OCI-LY3 (cell line): ENCODE measurements around the gene CCDC154.

Experiments used
- H2AFZ ChIP-seq: fragments of 200-600, 300-600 bp; shearing (Covaris generic); 2 replicates; pipeline ENCODE4 v1.6.0; 2014; ENCODE audit warnings: antibody characterized with exemption, low read depth, low read length
- H3K27ac ChIP-seq: fragments of 200-600, 300-600 bp; sonication (generic); 2 replicates; pipeline ENCODE4 v1.5.1; 2014; ENCODE audit warnings: mild to moderate bottlenecking, low read length, moderate library complexity, mixed read lengths
- H3K27me3 ChIP-seq: fragments of 200-600, 300-600 bp; sonication (generic); 2 replicates; pipeline ENCODE4 v1.6.1; 2014; ENCODE audit warnings: low read depth, low read length, mixed read lengths
- H3K36me3 ChIP-seq: fragments of 200-600, 300-600 bp; sonication (generic); replicated peaks from 2 replicates; pipeline ENCODE3; 2014; ENCODE audit warnings: low read depth, low read length, mixed read lengths
- H3K4me1 ChIP-seq: fragments of 300-600, 200-600 bp; sonication (generic); 2 replicates; pipeline ENCODE4 v1.6.1; 2014; ENCODE audit warnings: low read length, mixed read lengths
- H3K4me2 ChIP-seq: fragments of 200-600, 300-600 bp; sonication (generic); 2 replicates; pipeline ENCODE4 v1.6.1; 2014; ENCODE audit warnings: low read length, mixed read lengths
- H3K4me3 ChIP-seq: fragments of 300-600, 200-600 bp; sonication (generic); 2 replicates; pipeline ENCODE4 v1.5.1; 2014; ENCODE audit warnings: antibody characterized with exemption, mild to moderate bottlenecking, low read length, moderate library complexity
- H3K79me2 ChIP-seq: fragments of 300-600, 200-600 bp; shearing (Covaris generic); 2 replicates; pipeline ENCODE4 v1.6.1; 2014; ENCODE audit warnings: mild to moderate bottlenecking, low read length, mixed read lengths
- H3K9ac ChIP-seq: fragments of 300-600, 200-600 bp; shearing (Covaris generic); 2 replicates; pipeline ENCODE4 v1.6.0; 2014; ENCODE audit warnings: mild to moderate bottlenecking, low read length, moderate library complexity
- H3K9me3 ChIP-seq: fragments of 200-600, 300-600 bp; shearing (Covaris generic); 2 replicates; pipeline ENCODE4 v1.6.1; 2014; ENCODE audit warnings: low read length, mixed read lengths; ENCODE audit not compliant: insufficient read depth
- H4K20me1 ChIP-seq: fragments of 200-600, 300-600 bp; sonication (generic); 2 replicates; pipeline ENCODE4 v1.6.1; 2016; ENCODE audit warnings: low read length, mixed read lengths; ENCODE audit not compliant: insufficient read depth
- CTCF ChIP-seq: fragments of 200-600, 300-600 bp; sonication (generic); IDR thresholded peaks from 2 replicates; pipeline ENCODE4 v1.5.1; 2014; ENCODE audit warnings: antibody characterized with exemption, low read length, low read depth
- EZH2phosphoT487 ChIP-seq: fragments of 200-600 bp; shearing (Covaris generic); IDR thresholded peaks from 2 replicates; pipeline ENCODE4 v1.6.1; 2018; ENCODE audit warnings: antibody characterized with exemption, mixed run types, low read depth

The CCDC154 gene

GRCh38 chr16:1401758-1402154 is 42.6 kb downstream of the CCDC154 start:
- no peak overlapping the region for H3K27ac ChIP-seq
- H2AFZ ChIP-seq, result no peak overlapping the region
- no peak for TF ChIP-seq CTCF
- TF ChIP-seq EZH2phosphoT487, result no peak
- no peak overlapping the region for H3K9ac ChIP-seq
- H3K4me2 ChIP-seq, result no peak overlapping the region
- H3K79me2 ChIP-seq, result peaks cover 15% of the 10 kb centered on the region; the same call in 1 of the 2 replicates
- peaks cover 19% of the 10 kb centered on the region for H4K20me1 ChIP-seq
- H3K27me3 ChIP-seq, result no peaks in the 10 kb centered on the region
- H3K4me3 ChIP-seq, result no peak overlapping the region
- no peaks in the 10 kb centered on the region for H3K9me3 ChIP-seq
- H3K4me1 ChIP-seq, result no peaks in the 10 kb centered on the region
- peaks cover 11% of the 10 kb centered on the region for H3K36me3 ChIP-seq

GRCh38 chr16:1401061-1401757 is 43.1 kb downstream of the CCDC154 start:
- TF ChIP-seq CTCF (no peak), EZH2phosphoT487 (no peak)
- Histone ChIP-seq H3K79me2 (peaks cover 15% of the 10 kb centered on the region; the same call in 1 of the 2 replicates), H3K27me3 (no peaks in the 10 kb centered on the region), H3K27ac (no peak overlapping the region), H3K4me3 (no peak overlapping the region), H3K36me3 (peaks cover 11% of the 10 kb centered on the region), H2AFZ (no peak overlapping the region), H3K4me2 (no peak overlapping the region), H3K4me1 (no peaks in the 10 kb centered on the region), H4K20me1 (peaks cover 15% of the 10 kb centered on the region), H3K9me3 (no peaks in the 10 kb centered on the region), H3K9ac (no peak overlapping the region)

GRCh38 chr16:1398826-1399581 is 45.4 kb downstream of the CCDC154 start:
- Histone ChIP-seq H4K20me1 (0 out of 2 replicates have a peak, but pooled peaks cover under 1% of the 10 kb centered on the region), H3K4me1 (no peaks in the 10 kb centered on the region), H3K36me3 (peaks cover 11% of the 10 kb centered on the region), H3K4me3 (no peak overlapping the region), H3K9ac (no peak overlapping the region), H3K27me3 (no peaks in the 10 kb centered on the region), H3K9me3 (no peaks in the 10 kb centered on the region), H2AFZ (no peak overlapping the region), H3K27ac (no peak overlapping the region), H3K4me2 (no peak overlapping the region), H3K79me2 (peaks cover 4% of the 10 kb centered on the region; the same call in 1 of the 2 replicates)
- no peak for TF ChIP-seq EZH2phosphoT487
- no peak for TF ChIP-seq CTCF

- H3K27me3 ChIP-seq, result no peaks in the 10 kb centered on the region
- no peak overlapping the region for H3K27ac ChIP-seq
- H3K4me2 ChIP-seq, result no peak overlapping the region
- no peak overlapping the region for H3K4me3 ChIP-seq
- H3K4me1 ChIP-seq, result no peaks in the 10 kb centered on the region
- H3K9ac ChIP-seq, result no peak overlapping the region
- no peaks in the 10 kb centered on the region for H3K9me3 ChIP-seq
- H3K79me2 ChIP-seq, result peaks cover 4% of the 10 kb centered on the region; the same call in 1 of the 2 replicates
- no peaks in the 10 kb centered on the region for H4K20me1 ChIP-seq
- TF ChIP-seq CTCF, result no peak
- no peak for TF ChIP-seq EZH2phosphoT487
- no peak overlapping the region for H2AFZ ChIP-seq
- peaks cover 11% of the 10 kb centered on the region for H3K36me3 ChIP-seq
Observed at GRCh38 chr16:1398351-1398750, 46.0 kb downstream of the CCDC154 start.
